CD4-positive, CD25-positive, alpha-beta regulatory T cell (primary cell): Measurements from ENCODE around the gene PTPRN2. TPM values are rescaled to one million over a fixed set of nuclear protein-coding genes. Genes with fewer than 3 reads are reported as not detected.

ENCODE experiments used
- ATAC-seq, 2 donors: fragments of 150-1000 bp; cut with Tn5 transposase; one replicate each; pipeline ENCODE4 v1.10.0; 2021; ENCODE audit warnings: low read depth in 2 of 2, moderate number of reproducible peaks in 2 of 2, moderate library complexity in 1 of 2
- DNase-seq, 3 donors: peaks; one replicate each; pipeline versions ENCODE4 v3.0.0 to v3.0.0-alpha.2; 2012 to 2022; ENCODE audit warnings: mixed read lengths in 1 of 3
- H3K27ac ChIP-seq: one replicate; pipeline ENCODE4 v1.7.0; 2013; ENCODE audit warnings: mild to moderate bottlenecking, low read length; ENCODE audit not compliant: insufficient read depth, poor library complexity, severe bottlenecking
- H3K27me3 ChIP-seq: one replicate; pipeline ENCODE4 v1.7.0; 2013; ENCODE audit warnings: low read length; ENCODE audit not compliant: control insufficient read depth, insufficient read depth
- H3K36me3 ChIP-seq: one replicate; pipeline ENCODE4 v1.7.0; 2013; ENCODE audit warnings: mild to moderate bottlenecking, low read length, moderate library complexity; ENCODE audit not compliant: control insufficient read depth, insufficient read depth
- H3K4me1 ChIP-seq: 2 replicates; pipeline ENCODE4 v1.7.0; 2013; ENCODE audit warnings: mild to moderate bottlenecking, low read length; ENCODE audit not compliant: insufficient read depth, control insufficient read depth, poor library complexity, severe bottlenecking
- H3K4me3 ChIP-seq: one replicate; pipeline ENCODE4 v1.7.0; 2013; ENCODE audit warnings: low read depth, mild to moderate bottlenecking, low read length, moderate library complexity
- H3K9me3 ChIP-seq, 2 experiments: 1 replicate in 1 of 2; 2 replicates in 1 of 2; pipeline ENCODE4 v1.7.0; 2013; ENCODE audit warnings: low read length in 2 of 2, mild to moderate bottlenecking in 1 of 2, moderate library complexity in 1 of 2; ENCODE audit not compliant: control insufficient read depth in 2 of 2
- H3K27ac Mint-ChIP-seq, 3 donors: one replicate each; pipeline ENCODE4 v1.8.0; 2020 to 2022; ENCODE audit warnings: mild to moderate bottlenecking in 3 of 3, mixed read lengths in 3 of 3, moderate library complexity in 2 of 3
- H3K27me3 Mint-ChIP-seq: one replicate; pipeline ENCODE4 v1.8.0; 2022; ENCODE audit warnings: mild to moderate bottlenecking, mixed read lengths
- H3K36me3 Mint-ChIP-seq: one replicate; pipeline ENCODE4 v1.8.0; 2020; ENCODE audit warnings: mixed read lengths
- H3K4me1 Mint-ChIP-seq, 4 donors: one replicate each; pipeline ENCODE4 v1.8.0; 2020 to 2022; ENCODE audit warnings: mixed read lengths in 4 of 4, mild to moderate bottlenecking in 1 of 4
- H3K4me3 Mint-ChIP-seq, 4 donors: one replicate each; pipeline ENCODE4 v1.8.0; 2020 to 2022; ENCODE audit warnings: mild to moderate bottlenecking in 4 of 4, mixed read lengths in 4 of 4, moderate library complexity in 3 of 4
- H3K9me3 Mint-ChIP-seq, 7 donors: one replicate each; pipeline ENCODE4 v1.8.0; 2020 to 2022; ENCODE audit warnings: mixed read lengths in 7 of 7, mild to moderate bottlenecking in 3 of 7, moderate library complexity in 2 of 7
- polyA plus RNA-seq, 4 donors: library from polyadenylated mRNA; unstranded; fragments of 300-500 nt; fragmentation: Illumina TruSeq; gene quantifications; one replicate each; pipeline ENCODE4 v1.2.3, GENCODE V29; 2021
- total RNA-seq: library from RNA; stranded (reverse); gene quantifications from one replicate; pipeline ENCODE4 v1.2.3, GENCODE V29; 2022

The PTPRN2 gene
- total and polyA plus RNA-seq, 5 donors from 2014 or later = 1.6 to 4.7 (median 2.7) TPM

- Histone ChIP-seq H3K27me3 (no peaks in the 10 kb centered on the region), H3K4me3 (no peak overlapping the region), H3K36me3 (no peaks in the 10 kb centered on the region), H3K9me3 (no peaks in the 10 kb centered on the region), H3K27ac (no peak overlapping the region), H3K4me1 (no peaks in the 10 kb centered on the region)
- no peak for ATAC-seq
- Mint-ChIP-seq H3K4me1 (no peaks in the 10 kb centered on the region), H3K27me3 (peaks cover 4% of the 10 kb centered on the region), H3K4me3 (no peak overlapping the region), H3K9me3 (no peaks in the 10 kb centered on the region), H3K27ac (no peak overlapping the region), H3K36me3 (no peaks in the 10 kb centered on the region)
- no peak for DNase-seq
Observed at GRCh38 chr7:158019726-158020705, 567.6 kb downstream of the PTPRN2 start.

DNA sequence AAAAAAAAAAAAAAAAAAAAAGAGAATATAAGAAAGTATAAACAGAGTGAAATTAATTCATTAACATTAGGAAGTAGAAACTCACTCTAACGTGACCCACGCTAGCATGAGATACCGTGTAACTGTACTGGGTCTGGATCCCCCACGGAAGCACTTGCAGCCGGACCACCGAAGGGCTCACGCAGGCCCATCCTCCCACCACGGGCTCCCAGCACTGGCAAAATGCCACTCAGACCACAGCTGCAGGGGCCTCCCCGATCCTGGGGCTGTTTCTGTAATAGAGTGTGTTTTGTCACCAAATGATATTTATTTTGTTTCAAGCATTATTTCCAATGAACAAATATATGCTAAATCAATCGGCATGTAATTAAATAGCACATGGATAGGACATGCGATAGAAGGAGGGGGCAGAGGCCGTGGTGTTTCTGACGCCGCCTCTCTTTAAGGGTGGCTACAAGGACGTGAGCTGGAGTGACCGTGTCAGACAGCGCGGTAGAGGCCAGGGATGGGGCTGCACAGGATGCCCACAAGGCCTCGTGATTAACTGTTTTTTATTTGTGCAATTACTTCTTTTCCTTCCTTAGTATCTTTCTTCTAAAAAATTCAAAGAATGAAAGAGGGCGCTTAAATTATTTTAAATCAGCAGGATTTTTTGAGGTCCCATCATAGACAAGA lies 568.5 kb downstream of the PTPRN2 start:
- Mint-ChIP-seq H3K9me3 (no peaks in the 10 kb centered on the region), H3K4me3 (no peak overlapping the region), H3K4me1 (no peaks in the 10 kb centered on the region), H3K36me3 (no peaks in the 10 kb centered on the region), H3K27ac (no peak overlapping the region), H3K27me3 (no peaks in the 10 kb centered on the region)
- no peaks in the 10 kb centered on the region for H3K4me1 ChIP-seq
- ATAC-seq (no peak), DNase-seq (no peak)
- no peaks in the 10 kb centered on the region for H3K9me3 ChIP-seq
- H3K27ac ChIP-seq = no peak overlapping the region
- H3K27me3 ChIP-seq = no peaks in the 10 kb centered on the region
- H3K36me3 ChIP-seq = no peaks in the 10 kb centered on the region
- no peak overlapping the region for H3K4me3 ChIP-seq

- Mint-ChIP-seq H3K4me3 (no peak overlapping the region), H3K27ac (no peak overlapping the region), H3K36me3 (no peaks in the 10 kb centered on the region), H3K27me3 (no peaks in the 10 kb centered on the region), H3K9me3 (no peaks in the 10 kb centered on the region), H3K4me1 (no peaks in the 10 kb centered on the region)
- DNase-seq = no peak
- no peak overlapping the region for H3K4me3 ChIP-seq
- no peaks in the 10 kb centered on the region for H3K36me3 ChIP-seq
- ATAC-seq = no peak
- no peaks in the 10 kb centered on the region for H3K27me3 ChIP-seq
- no peaks in the 10 kb centered on the region for H3K9me3 ChIP-seq
- H3K27ac ChIP-seq = no peak overlapping the region
- no peaks in the 10 kb centered on the region for H3K4me1 ChIP-seq
Observed at GRCh38 chr7:158018098-158018762, 569.4 kb downstream of the PTPRN2 start.

DNA sequence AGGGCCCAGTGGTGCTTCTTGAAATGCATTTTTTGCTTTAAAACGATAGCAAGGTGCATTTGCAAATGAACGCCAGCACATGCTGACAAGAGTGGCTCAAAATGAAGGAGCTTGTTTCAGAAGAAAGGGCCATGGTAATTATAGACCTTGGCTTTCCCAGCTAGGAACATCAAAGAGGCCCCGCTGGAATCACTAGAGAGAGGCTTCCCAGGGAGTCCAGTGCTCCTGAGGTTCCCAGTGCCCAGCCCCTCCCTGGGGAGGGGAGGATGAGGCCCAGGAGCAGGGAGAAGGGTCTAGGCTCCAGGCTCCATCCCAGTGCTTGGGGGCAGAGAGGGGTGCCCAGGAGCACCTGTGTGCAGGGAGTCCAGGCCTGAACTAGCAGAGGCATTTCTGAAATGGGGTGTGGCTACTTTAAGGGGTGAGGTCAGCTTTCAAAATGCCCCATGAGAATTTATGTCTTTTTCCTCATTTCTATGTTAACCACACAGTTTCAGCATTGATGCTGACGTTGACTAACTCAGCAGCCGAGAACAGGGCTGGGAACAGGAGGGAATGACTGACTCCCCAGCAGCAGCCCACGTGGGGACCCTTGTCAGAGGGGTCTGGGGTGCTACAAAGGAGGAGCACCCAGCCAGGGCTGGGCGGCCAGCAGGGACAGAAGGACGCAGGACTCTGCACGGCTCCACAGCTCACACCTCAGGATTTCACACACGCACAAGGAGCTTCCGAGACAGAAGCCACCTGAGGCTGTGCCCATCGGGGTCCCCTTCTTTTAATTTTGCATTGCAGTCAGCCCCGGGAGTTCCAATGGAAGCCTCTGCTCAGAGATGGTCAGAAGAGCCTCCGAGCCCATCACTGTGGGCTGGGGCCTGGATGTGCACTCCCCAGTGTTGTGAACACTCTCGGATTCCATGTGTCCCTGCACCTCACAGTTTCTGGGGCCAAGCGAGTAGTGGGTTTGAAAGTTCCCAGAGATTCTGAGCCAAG lies 570.2 kb downstream of the PTPRN2 start:
- Mint-ChIP-seq H3K36me3 (no peaks in the 10 kb centered on the region), H3K4me1 (no peaks in the 10 kb centered on the region), H3K4me3 (no peak overlapping the region), H3K27me3 (no peaks in the 10 kb centered on the region), H3K27ac (no peak overlapping the region), H3K9me3 (no peaks in the 10 kb centered on the region)
- Histone ChIP-seq H3K4me1 (no peaks in the 10 kb centered on the region), H3K36me3 (no peaks in the 10 kb centered on the region), H3K27me3 (no peaks in the 10 kb centered on the region), H3K4me3 (no peak overlapping the region), H3K27ac (no peak overlapping the region), H3K9me3 (no peaks in the 10 kb centered on the region)
- DNase-seq (no peak), ATAC-seq (no peak)

DNA sequence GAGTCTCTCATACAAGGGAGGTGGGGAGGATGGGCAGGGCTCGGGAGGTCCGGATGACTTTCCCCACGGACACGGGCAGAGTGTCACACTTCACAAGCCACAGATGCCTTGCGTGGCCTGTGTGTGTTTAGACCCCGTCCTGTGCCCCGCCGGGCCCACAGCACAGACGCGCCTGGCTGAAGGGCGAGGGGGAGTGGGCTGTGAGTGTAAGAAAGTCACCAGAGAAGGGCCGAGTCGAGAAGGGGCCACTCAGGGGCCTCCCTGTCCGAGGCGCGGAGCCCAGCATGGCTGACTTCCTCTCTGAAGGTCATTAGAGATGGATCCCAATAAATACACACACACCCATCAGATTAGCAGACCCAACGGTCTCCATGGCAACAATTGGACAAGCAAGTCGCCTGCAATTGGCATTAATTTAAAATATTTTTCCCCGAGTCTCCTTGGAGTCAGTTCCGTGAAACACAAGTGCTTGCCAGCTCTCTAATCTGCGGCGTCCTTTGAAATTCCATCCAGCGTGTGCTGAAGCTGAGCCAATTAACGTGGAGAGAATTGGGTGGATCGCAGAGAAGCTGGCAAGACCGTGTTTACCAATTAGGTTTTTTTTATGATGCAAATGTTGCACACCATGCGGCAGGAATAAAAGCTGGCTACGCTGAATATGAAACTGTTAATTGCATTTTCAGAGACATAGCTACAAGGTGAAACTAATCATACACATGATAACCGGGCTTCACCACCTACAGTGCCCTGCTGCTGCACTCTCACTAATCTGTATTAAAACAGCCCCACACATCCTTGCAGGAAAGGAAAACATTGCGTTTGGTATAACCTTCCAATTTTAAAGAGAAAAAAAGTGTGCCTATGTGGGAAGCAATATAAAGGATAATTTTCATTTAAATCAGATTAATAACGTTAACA lies 571.2 kb downstream of the PTPRN2 start:
- ATAC-seq = no peak
- Mint-ChIP-seq H3K27ac (no peak overlapping the region), H3K27me3 (no peaks in the 10 kb centered on the region), H3K4me3 (no peak overlapping the region), H3K4me1 (peaks cover 0 to 5% (median 1%) of the 10 kb centered on the region in 4 donors), H3K36me3 (no peaks in the 10 kb centered on the region), H3K9me3 (no peaks in the 10 kb centered on the region)
- H3K4me3 ChIP-seq = no peak overlapping the region
- no peak for DNase-seq
- H3K36me3 ChIP-seq = no peaks in the 10 kb centered on the region
- H3K27ac ChIP-seq = no peak overlapping the region
- H3K4me1 ChIP-seq = no peaks in the 10 kb centered on the region
- no peaks in the 10 kb centered on the region for H3K9me3 ChIP-seq
- no peaks in the 10 kb centered on the region for H3K27me3 ChIP-seq

DNA sequence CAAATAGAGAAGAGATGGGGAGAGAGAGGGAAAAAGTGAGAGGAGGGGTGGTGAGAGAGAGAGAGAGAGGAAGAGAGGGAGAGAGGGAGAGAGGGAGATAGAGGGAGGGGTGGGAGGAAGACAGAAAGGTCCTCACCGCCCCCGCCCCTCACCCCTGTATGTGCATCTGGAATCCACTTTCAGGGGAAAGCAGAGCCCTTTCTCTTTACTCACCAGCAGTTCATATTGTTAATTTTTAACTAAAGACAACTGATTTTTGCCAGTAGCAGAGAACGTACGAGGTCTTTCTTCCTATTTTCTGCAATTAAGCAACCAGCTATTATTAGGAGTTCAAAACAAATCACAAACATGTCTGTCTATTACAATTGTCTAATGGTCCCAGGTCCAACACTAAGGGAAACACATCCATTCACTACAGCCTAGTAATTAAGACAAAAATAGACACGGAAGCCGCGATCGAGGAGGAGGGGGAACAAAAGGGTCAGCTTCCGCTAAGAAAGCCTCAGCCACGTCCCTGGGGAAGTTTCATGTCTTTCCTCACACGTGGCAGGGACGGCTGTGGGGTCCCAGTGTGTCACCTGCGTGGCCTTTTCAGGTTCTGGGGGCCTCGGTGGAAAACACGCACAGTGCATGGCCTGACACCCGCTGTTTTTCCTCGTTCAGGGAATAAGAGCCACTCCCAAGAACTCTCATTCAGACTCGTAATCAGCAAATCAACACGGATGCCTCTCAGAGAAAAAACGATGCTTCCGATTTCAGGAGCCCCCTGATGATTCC lies 572.0 kb downstream of the PTPRN2 start:
- no peak overlapping the region for H3K4me3 ChIP-seq
- H3K27ac Mint-ChIP-seq = no peak overlapping the region
- DNase-seq (no peak), ATAC-seq (no peak)
- H3K36me3 Mint-ChIP-seq = no peaks in the 10 kb centered on the region
- no peaks in the 10 kb centered on the region for H3K9me3 Mint-ChIP-seq
- H3K4me1 Mint-ChIP-seq = peaks cover 0 to 14% (median 3%) of the 10 kb centered on the region in 4 donors
- H3K4me1 ChIP-seq = no peaks in the 10 kb centered on the region
- H3K27me3 ChIP-seq = no peaks in the 10 kb centered on the region
- H3K4me3 Mint-ChIP-seq = no peak overlapping the region
- H3K27me3 Mint-ChIP-seq = no peaks in the 10 kb centered on the region
- H3K36me3 ChIP-seq = no peaks in the 10 kb centered on the region
- no peaks in the 10 kb centered on the region for H3K9me3 ChIP-seq
- no peak overlapping the region for H3K27ac ChIP-seq
